DND-41 (cell line): ENCODE data around the gene TMEFF1.

Experiments used
- CTCF ChIP-seq: IDR thresholded peaks from 2 replicates; pipeline ENCODE4 v1.5.1; 2012; ENCODE audit warnings: borderline replicate concordance, low read length, moderate library complexity, mild to moderate bottlenecking; ENCODE audit not compliant: poor library complexity, severe bottlenecking; ENCODE audit errors: extremely low read depth
- EZH2 ChIP-seq: IDR thresholded peaks from 3 replicates; pipeline ENCODE4 v1.6.1; 2012; ENCODE audit warnings: borderline replicate concordance, low read depth, mild to moderate bottlenecking, moderate library complexity, low read length, inconsistent platforms; ENCODE audit not compliant: severe bottlenecking

- no peak for TF ChIP-seq CTCF
- TF ChIP-seq EZH2, result no peak
Observed at GRCh38 chr9:100436571-100436970, 36.4 kb upstream of the TMEFF1 start.
